Neural cell (in vitro differentiated cells): Measurements from ENCODE around the gene SLC27A5. TPM values are rescaled to one million over a fixed set of nuclear protein-coding genes. Genes with fewer than 3 reads are reported as not detected.

Experiments
- H2AFZ ChIP-seq: fragments of 200-600, 300-800 bp; sonication (generic), shearing (Covaris generic); 2 replicates; pipeline ENCODE4 v1.6.0; 2014; ENCODE audit warnings: low read depth, mild to moderate bottlenecking, antibody characterized with exemption, low read length, moderate library complexity
- H3F3A ChIP-seq: fragments of 200-600 bp; shearing (Covaris generic); 2 replicates; pipeline ENCODE4 v1.6.1; 2016; ENCODE audit warnings: mild to moderate bottlenecking, moderate library complexity, mixed read lengths, antibody characterized with exemption, low read length; ENCODE audit not compliant: insufficient read depth, poor library complexity, severe bottlenecking
- H3K27ac ChIP-seq: fragments of 200-600, 300-800 bp; sonication (generic), shearing (Covaris generic); 2 replicates; pipeline ENCODE4 v1.5.1; 2014; ENCODE audit warnings: mild to moderate bottlenecking, low read length, moderate library complexity
- H3K27me3 ChIP-seq: fragments of 300-800, 200-600 bp; sonication (generic), shearing (Covaris generic); 2 replicates; pipeline ENCODE4 v1.6.0; 2014; ENCODE audit warnings: mild to moderate bottlenecking, low read depth, low read length, moderate library complexity; ENCODE audit not compliant: insufficient read depth
- H3K36me3 ChIP-seq: fragments of 300-800, 200-600 bp; sonication (generic), shearing (Covaris generic); 2 replicates; pipeline ENCODE4 v1.5.1; 2014; ENCODE audit warnings: mild to moderate bottlenecking, antibody characterized with exemption, low read length, moderate library complexity; ENCODE audit not compliant: insufficient read depth
- H3K4me2 ChIP-seq: fragments of 300-800, 200-600 bp; sonication (generic), shearing (Covaris generic); 2 replicates; pipeline ENCODE4 v1.6.0; 2014; ENCODE audit warnings: mild to moderate bottlenecking, low read length
- H3K4me3 ChIP-seq: fragments of 300-800, 200-600 bp; sonication (generic), shearing (Covaris generic); 2 replicates; pipeline ENCODE4 v1.5.1; 2014; ENCODE audit warnings: mild to moderate bottlenecking, low read length, moderate library complexity
- H3K79me2 ChIP-seq: fragments of 200-600 bp; shearing (Covaris generic); replicated peaks from 2 replicates; pipeline ENCODE4 v1.6.0; 2014; ENCODE audit warnings: mild to moderate bottlenecking, low read length, moderate library complexity; ENCODE audit not compliant: insufficient read depth
- H3K9ac ChIP-seq: fragments of 300-800, 200-600 bp; sonication (generic), shearing (Covaris generic); 2 replicates; pipeline ENCODE4 v1.6.1; 2016; ENCODE audit warnings: mild to moderate bottlenecking, low read length, mixed read lengths
- H3K9me2 ChIP-seq: fragments of 200-600 bp; shearing (Covaris generic); 2 replicates; pipeline ENCODE4 v1.6.1; 2016; ENCODE audit warnings: mild to moderate bottlenecking, low read length, mixed read lengths; ENCODE audit not compliant: insufficient read depth
- H3K9me3 ChIP-seq: fragments of 200-600, 300-800 bp; sonication (generic), shearing (Covaris generic); 2 replicates; pipeline ENCODE4 v1.6.1; 2016; ENCODE audit warnings: mild to moderate bottlenecking, mixed run types, low read length, moderate library complexity, mixed read lengths
- H4K20me1 ChIP-seq: fragments of 200-600 bp; shearing (Covaris generic); 2 replicates; pipeline ENCODE4 v1.6.1; 2016; ENCODE audit warnings: mild to moderate bottlenecking, mixed run types; ENCODE audit not compliant: insufficient read depth
- EP300 ChIP-seq: fragments of 450-650 bp; conservative IDR thresholded peaks from 2 replicates; pipeline ENCODE4 v1.6.1; 2014; ENCODE audit warnings: antibody characterized with exemption, mild to moderate bottlenecking, moderate library complexity; ENCODE audit not compliant: poor library complexity, severe bottlenecking
- EZH2 ChIP-seq: fragments of 200-600, 300-800 bp; shearing (Covaris generic), sonication (generic); IDR thresholded peaks from 2 replicates; pipeline ENCODE4 v1.6.1; 2014; ENCODE audit warnings: antibody characterized with exemption, low read length, borderline replicate concordance, mild to moderate bottlenecking; ENCODE audit not compliant: insufficient read depth, poor library complexity, severe bottlenecking
- MXI1 ChIP-seq: fragments of 450-650 bp; conservative IDR thresholded peaks from 2 replicates; pipeline ENCODE4 v1.6.1; 2014; ENCODE audit warnings: antibody characterized with exemption, mild to moderate bottlenecking; ENCODE audit not compliant: poor library complexity, severe bottlenecking
- POLR2AphosphoS5 ChIP-seq: IDR thresholded peaks from 2 replicates; pipeline ENCODE4 v1.6.1; 2012
- REST ChIP-seq: IDR thresholded peaks from 2 replicates; pipeline ENCODE4 v1.6.1; 2012; ENCODE audit warnings: borderline replicate concordance
- SMC3 ChIP-seq: fragments of 450-650 bp; conservative IDR thresholded peaks from 2 replicates; pipeline ENCODE4 v1.6.1; 2014; ENCODE audit warnings: antibody characterized with exemption, mild to moderate bottlenecking, moderate library complexity; ENCODE audit not compliant: poor library complexity
- TAF1 ChIP-seq: IDR thresholded peaks from 2 replicates; pipeline ENCODE4 v1.6.1; 2012; ENCODE audit warnings: low read depth
- polyA plus RNA-seq: library from polyadenylated mRNA; depleted of rRNA; stranded (reverse); fragments of >200 nt; gene quantifications from 2 replicates; pipeline ENCODE4 v1.2.3, GENCODE V29; 2014

Gene SLC27A5
- polyA plus RNA-seq, 1 donor from 2014 or later: 14.9 TPM

GRCh38 chr19:58479736-58480480 lies 31.9 kb downstream of the SLC27A5 start:
- no peaks in the 10 kb centered on the region for H3K36me3 ChIP-seq

GRCh38 chr19:58479303-58479702 lies 32.5 kb downstream of the SLC27A5 start:
- H4K20me1 ChIP-seq: no peaks in the 10 kb centered on the region
- no peaks in the 10 kb centered on the region for H3F3A ChIP-seq
- H3K27me3 ChIP-seq: no peaks in the 10 kb centered on the region
- no peak overlapping the region for H3K27ac ChIP-seq
- no peak overlapping the region for H2AFZ ChIP-seq
- H3K9me2 ChIP-seq: no peaks in the 10 kb centered on the region
- H3K4me3 ChIP-seq: no peak overlapping the region
- H3K4me2 ChIP-seq: no peak overlapping the region
- H3K36me3 ChIP-seq: no peaks in the 10 kb centered on the region
- no peaks in the 10 kb centered on the region for H3K79me2 ChIP-seq
- no peak for TF ChIP-seq MXI1
- no peak for TF ChIP-seq REST
- no peak for TF ChIP-seq EP300
- no peak for TF ChIP-seq TAF1
- TF ChIP-seq EZH2: no peak
- no peaks in the 10 kb centered on the region for H3K9me3 ChIP-seq
- H3K9ac ChIP-seq: no peak overlapping the region

More at GRCh38 chr19:58479736-58480480, 31.9 kb downstream of the SLC27A5 start:
- Histone ChIP-seq H3K27ac (no peak overlapping the region), H2AFZ (no peak overlapping the region), H3K9ac (no peak overlapping the region), H3K79me2 (no peaks in the 10 kb centered on the region), H4K20me1 (no peaks in the 10 kb centered on the region), H3F3A (no peaks in the 10 kb centered on the region), H3K4me2 (no peak overlapping the region), H3K9me2 (no peaks in the 10 kb centered on the region), H3K9me3 (no peaks in the 10 kb centered on the region), H3K4me3 (no peak overlapping the region), H3K27me3 (no peaks in the 10 kb centered on the region)
- no peak for TF ChIP-seq EZH2
- no peak for TF ChIP-seq SMC3
- peak; percentile 0 for TF ChIP-seq POLR2AphosphoS5

GRCh38 chr19:58477871-58478270 lies 33.9 kb downstream of the SLC27A5 start:
- no peak overlapping the region for H3K9ac ChIP-seq
- no peak overlapping the region for H3K4me3 ChIP-seq
- TF ChIP-seq REST (no peak), SMC3 (no peak), MXI1 (no peak), TAF1 (no peak)
- H3K36me3 ChIP-seq: peaks cover 5% of the 10 kb centered on the region
- H3K79me2 ChIP-seq: no peaks in the 10 kb centered on the region
- no peak overlapping the region for H3K4me2 ChIP-seq
- H2AFZ ChIP-seq: no peak overlapping the region
- no peaks in the 10 kb centered on the region for H3K9me2 ChIP-seq
- no peaks in the 10 kb centered on the region for H3K9me3 ChIP-seq
- H3K27me3 ChIP-seq: no peaks in the 10 kb centered on the region
- no peak overlapping the region for H3K27ac ChIP-seq
- no peaks in the 10 kb centered on the region for H3F3A ChIP-seq
- H4K20me1 ChIP-seq: no peaks in the 10 kb centered on the region
